B cell (primary cell): ENCODE measurements around the gene PPM1G. TPM values are rescaled to one million over a fixed set of nuclear protein-coding genes. Genes with fewer than 3 reads are reported as not detected.

Experiments
- ATAC-seq: fragments of 200-7000 bp; cut with Tn5 transposase; one replicate; pipeline ENCODE4 v1.10.0; 2021; ENCODE audit warnings: low read depth, mild to moderate bottlenecking, moderate number of reproducible peaks, moderate library complexity
- CTCF ChIA-PET: fragments of 350-600 bp; sonication (Branson Sonifier 250); formaldehyde crosslinking; loops from one replicate; lab custom pipeline; 2021; ENCODE audit warnings: antibody characterized with exemption, inconsistent platforms; lab: Charles Lee
- POLR2A ChIA-PET: fragments of 350-600 bp; sonication (Branson Sonifier 250); formaldehyde crosslinking; loops from one replicate; lab custom pipeline; 2021; ENCODE audit warnings: antibody characterized with exemption; lab: Charles Lee
- DNase-seq: peaks from one replicate; pipeline ENCODE4 v3.0.0; 2013
- H2AFZ ChIP-seq: 2 replicates; pipeline ENCODE4 v1.6.1; 2012; ENCODE audit warnings: mild to moderate bottlenecking, low read depth, low read length; ENCODE audit not compliant: insufficient read depth, poor library complexity, severe bottlenecking
- H3K27ac ChIP-seq, 2 donors: 1 replicate in 1 of 2; 2 replicates in 1 of 2; pipeline ENCODE4 v1.5.1; 2012 to 2013; ENCODE audit warnings: low read length in 2 of 2, mild to moderate bottlenecking in 2 of 2, moderate library complexity in 1 of 2
- H3K27me3 ChIP-seq, 4 experiments: fragments of 200-600 bp in 1 of 4; sonication (generic) in 1 of 4; replicated peaks in 1 of 4; 1 replicate in 2 of 4; 2 replicates in 2 of 4; pipeline versions ENCODE4 v1.6.1 to v1.7.0; 2013 to 2016; ENCODE audit warnings: low read length in 3 of 4, mild to moderate bottlenecking in 2 of 4, mixed read lengths in 1 of 4, moderate library complexity in 1 of 4; ENCODE audit not compliant: insufficient read depth in 4 of 4, control insufficient read depth in 3 of 4; ENCODE audit errors: control extremely low read depth in 1 of 4
- H3K36me3 ChIP-seq, 2 experiments: replicated peaks in 1 of 2; 1 replicate in 1 of 2; 2 replicates in 1 of 2; pipeline versions ENCODE4 v1.6.1 to v1.7.1; 2013; ENCODE audit warnings: low read length in 1 of 2; ENCODE audit not compliant: insufficient read depth in 2 of 2, control insufficient read depth in 1 of 2; ENCODE audit errors: control extremely low read depth in 1 of 2, extremely low read depth in 1 of 2
- H3K4me1 ChIP-seq, 2 donors: fragments of 200-600 bp in 1 of 2; sonication (generic) in 1 of 2; 1 replicate in 1 of 2; 2 replicates in 1 of 2; pipeline versions ENCODE4 v1.5.1 to v1.6.1; 2013 to 2017; ENCODE audit warnings: low read length in 2 of 2; ENCODE audit not compliant: control insufficient read depth in 2 of 2, insufficient read depth in 2 of 2
- H3K4me2 ChIP-seq: replicated peaks from 2 replicates; pipeline ENCODE3; 2012; ENCODE audit warnings: mild to moderate bottlenecking, low read depth, low read length; ENCODE audit not compliant: poor library complexity, severe bottlenecking
- H3K4me3 ChIP-seq, 5 experiments: fragments of 200-600 bp in 1 of 5; sonication (generic) in 1 of 5; 1 replicate in 3 of 5; 2 replicates in 2 of 5; pipeline versions ENCODE4 v1.5.1 to v1.7.0; 2011 to 2016; ENCODE audit warnings: low read length in 4 of 5, mild to moderate bottlenecking in 4 of 5, low read depth in 2 of 5, control low read depth in 1 of 5, moderate library complexity in 1 of 5; ENCODE audit not compliant: insufficient read depth in 1 of 5; ENCODE audit errors: control extremely low read depth in 1 of 5, extremely low read depth in 1 of 5
- H3K79me2 ChIP-seq: fragments of 200-600 bp; sonication (generic); one replicate; pipeline ENCODE4 v1.6.0; 2016; ENCODE audit warnings: low read length; ENCODE audit not compliant: control insufficient read depth, insufficient read depth
- H3K9ac ChIP-seq: fragments of 200-600 bp; sonication (generic); 2 replicates; pipeline ENCODE4 v1.6.1; 2017; ENCODE audit warnings: mild to moderate bottlenecking, low read length, moderate library complexity
- H3K9me3 ChIP-seq, 3 donors: one replicate each; pipeline versions ENCODE4 v1.6.1 to v1.7.1; 2013; ENCODE audit warnings: low read length in 2 of 3; ENCODE audit not compliant: control insufficient read depth in 2 of 3, insufficient read depth in 1 of 3; ENCODE audit errors: control extremely low read depth in 1 of 3
- H4K20me1 ChIP-seq: 2 replicates; pipeline ENCODE4 v1.6.0; 2012; ENCODE audit warnings: mild to moderate bottlenecking, low read length; ENCODE audit not compliant: insufficient read depth, control insufficient read depth, poor library complexity, severe bottlenecking
- H3K27ac Mint-ChIP-seq: one replicate; pipeline ENCODE4 v1.8.0; 2021; ENCODE audit warnings: mixed read lengths
- H3K27me3 Mint-ChIP-seq: one replicate; pipeline ENCODE4 v1.8.0; 2021; ENCODE audit warnings: mixed read lengths
- H3K4me1 Mint-ChIP-seq: one replicate; pipeline ENCODE4 v1.8.0; 2021; ENCODE audit warnings: mixed read lengths
- H3K4me3 Mint-ChIP-seq: one replicate; pipeline ENCODE4 v1.8.0; 2021; ENCODE audit warnings: mixed read lengths
- H3K9me3 Mint-ChIP-seq: one replicate; pipeline ENCODE4 v1.8.0; 2022; ENCODE audit warnings: mixed read lengths; ENCODE audit not compliant: insufficient read depth
- CTCF ChIP-seq: fragments of 200-600 bp; IDR thresholded peaks from one replicate; pipeline ENCODE4 v1.8.0; 2022; ENCODE audit warnings: antibody characterized with exemption, mild to moderate bottlenecking
- EZH2 ChIP-seq: IDR thresholded peaks from 2 replicates; pipeline ENCODE4 v1.6.1; 2012; ENCODE audit warnings: borderline replicate concordance, low read depth, mild to moderate bottlenecking, moderate library complexity, low read length; ENCODE audit not compliant: insufficient read depth, poor library complexity, severe bottlenecking
- WGBS: methylation state at CpG from one replicate; pipeline ENCODE4 v1.1.5; 2013; ENCODE audit warnings: missing lambda C conversion rate; ENCODE audit not compliant: insufficient coverage; 5-methylcytosine and 5-hydroxymethylcytosine counted together
- intact Hi-C: fragments of 100-400 bp; cut with micrococcal nuclease; formaldehyde crosslinking; loops from one replicate; pipeline ENCODE4 v1.10.0; 2022
- polyA plus RNA-seq: library from polyadenylated mRNA; depleted of rRNA; stranded (reverse); fragments of >200 nt; gene quantifications from 2 replicates; pipeline ENCODE4 v1.2.3, GENCODE V29; 2012
- total RNA-seq, 2 donors: library from RNA; stranded (reverse); fragments of 120-200 nt in 1 of 2; gene quantifications; 1 replicate in 1 of 2; 2 replicates in 1 of 2; pipeline versions ENCODE4 v1.2.3 to v1.2.4, GENCODE V29; 2013 to 2022

Gene PPM1G
- total and polyA plus RNA-seq, 2 donors (not counting 1 experiment from before 2014, with no cell fraction given), result 23.7 to 48.9 TPM

GRCh38 chr2:27379383-27379835, 30.0 kb downstream of the PPM1G start:
- Histone ChIP-seq H2AFZ (peak overlapping the region; percentile 92), H3K27ac (peak overlapping the region in 1 of 2 donors; percentile 94), H3K4me1 (peaks cover 16 to 20% of the 10 kb centered on the region in 2 donors), H4K20me1 (peaks cover 42% of the 10 kb centered on the region), H3K9ac (peak overlapping the region; percentile 78), H3K27me3 (no peaks in the 10 kb centered on the region), H3K79me2 (peaks cover 59% of the 10 kb centered on the region), H3K4me3 (no peak overlapping the region), H3K4me2 (peak overlapping the region; percentile 88), H3K9me3 (no peaks in the 10 kb centered on the region), H3K36me3 (peaks cover 6 to 61% of the 10 kb centered on the region in 2 experiments)
- TF ChIP-seq CTCF, result no peak
- no peak for TF ChIP-seq EZH2
- no peaks in the 10 kb centered on the region for H3K27me3 Mint-ChIP-seq
- peak overlapping the region; percentile 66 for H3K27ac Mint-ChIP-seq
- no peak for DNase-seq
- ATAC-seq, result no peak
- ChIA-PET CTCF (interaction anchor here (0.9 to 2.4 kb wide), 4 partner anchors 8 to 100 kb away, joined by 3 to 12 read pairs (median 8); partner anchors contain the start of genes NRBP1, PPM1G and SNX17), POLR2A (interaction anchor here (1.1 to 2.6 kb wide), 3 partner anchors 8 to 57 kb away, joined by 4 to 36 read pairs (median 5); partner anchors contain the start of genes EIF2B4, MPV17 and SNX17)
- intact Hi-C loops, result no loop called here
- peak overlapping the region; percentile 94 for H3K4me3 Mint-ChIP-seq
- H3K9me3 Mint-ChIP-seq, result no peaks in the 10 kb centered on the region
- H3K4me1 Mint-ChIP-seq, result peaks cover 30% of the 10 kb centered on the region
- no CpG with 5 or more reads among the region's 2 CpGs for WGBS

GRCh38 chr2:27378809-27379290, 30.5 kb downstream of the PPM1G start:
- Histone ChIP-seq H3K4me3 (no peak overlapping the region), H3K36me3 (peaks cover 5 to 60% of the 10 kb centered on the region in 2 experiments)
- POLR2A ChIA-PET, result interaction anchor here (0.5 to 2.6 kb wide), 2 partner anchors 8 to 11 kb away, joined by 3 to 36 read pairs; partner anchors contain the start of genes EIF2B4 and SNX17

More at GRCh38 chr2:27378809-27379290, 30.5 kb downstream of the PPM1G start:
- Histone ChIP-seq H3K4me2 (no peak overlapping the region), H4K20me1 (peaks cover 45% of the 10 kb centered on the region), H3K9me3 (no peaks in the 10 kb centered on the region), H3K4me1 (peaks cover 16 to 20% of the 10 kb centered on the region in 2 donors), H2AFZ (no peak overlapping the region), H3K27ac (peak overlapping the region in 1 of 2 donors; percentile 94), H3K27me3 (no peaks in the 10 kb centered on the region), H3K9ac (no peak overlapping the region), H3K79me2 (peaks cover 65% of the 10 kb centered on the region)
- peaks cover 32% of the 10 kb centered on the region for H3K4me1 Mint-ChIP-seq
- ATAC-seq (no peak), DNase-seq (no peak)
- intact Hi-C loops, result no loop called here
- H3K27me3 Mint-ChIP-seq, result no peaks in the 10 kb centered on the region
- WGBS, result 96% methylated on average over 9 of the region's 9 CpGs
- CTCF ChIA-PET, result interaction anchor here (0.9 to 2.4 kb wide), 2 partner anchors 8 to 99 kb away, joined by 3 to 12 read pairs; partner anchors contain the start of gene SNX17
- H3K27ac Mint-ChIP-seq, result peak overlapping the region; percentile 66
- no peaks in the 10 kb centered on the region for H3K9me3 Mint-ChIP-seq
- TF ChIP-seq EZH2 (no peak), CTCF (no peak)
- peak overlapping the region; percentile 94 for H3K4me3 Mint-ChIP-seq
